Stimulated activated CD8-positive, alpha-beta memory T cell treated with anti-CD3 and anti-CD28 coated beads, Interleukin-15, amount 100 ng/mL, for 48 hours (primary cell): Measurements from ENCODE around the gene TIMM13.

Experiments used
- DNase-seq, 2 donors: peaks; one replicate each; pipeline ENCODE4 v3.0.0-alpha.2; 2020; ENCODE audit warnings: low read depth in 2 of 2

TIMM13 gene

GRCh38 chr19:2454962-2455850 is 27.8 kb upstream of the TIMM13 start:
- DNase-seq = no peak

- no peak for DNase-seq
These were observed 27.0 kb upstream of the TIMM13 start for GRCh38 chr19:2454199-2454961.

DNA sequence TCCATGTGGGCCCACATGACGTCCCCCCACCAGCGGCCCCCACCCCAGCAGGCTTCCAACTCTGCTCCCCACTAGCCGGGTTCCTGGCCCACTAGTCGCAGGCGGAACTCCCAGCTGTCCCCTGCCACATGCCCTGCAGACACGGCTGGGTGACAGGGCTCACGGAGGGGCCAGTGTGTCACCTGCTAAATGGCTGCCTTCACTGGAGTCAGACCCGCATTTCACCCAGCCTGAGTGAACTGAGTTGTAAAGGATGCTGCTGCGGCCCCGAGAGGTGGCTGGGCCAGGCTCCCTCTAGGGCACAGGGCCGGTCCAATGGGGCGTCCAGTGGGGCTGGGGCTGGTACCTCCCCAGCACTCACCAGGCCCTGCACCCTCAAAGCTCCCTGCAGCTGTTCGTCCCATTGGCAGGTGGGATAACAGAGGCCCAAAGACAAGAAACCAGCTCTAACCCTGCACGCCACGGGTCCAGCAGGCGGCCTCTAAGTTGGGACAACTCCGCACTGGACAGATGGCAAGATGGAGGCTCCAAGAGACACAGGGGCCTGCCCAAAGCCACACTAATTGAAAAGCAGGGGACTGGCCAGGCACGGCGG is 26.1 kb upstream of the TIMM13 start:
- no peak for DNase-seq

GRCh38 chr19:2451741-2452140 is 24.4 kb upstream of the TIMM13 start:
- no peak for DNase-seq

- no peak for DNase-seq
These were observed 23.8 kb upstream of the TIMM13 start for GRCh38 chr19:2451138-2451537.

- no peak for DNase-seq
These were observed 21.6 kb upstream of the TIMM13 start for GRCh38 chr19:2449019-2449418.

GRCh38 chr19:2446381-2446780 is 19.0 kb upstream of the TIMM13 start:
- no peak for DNase-seq

DNA sequence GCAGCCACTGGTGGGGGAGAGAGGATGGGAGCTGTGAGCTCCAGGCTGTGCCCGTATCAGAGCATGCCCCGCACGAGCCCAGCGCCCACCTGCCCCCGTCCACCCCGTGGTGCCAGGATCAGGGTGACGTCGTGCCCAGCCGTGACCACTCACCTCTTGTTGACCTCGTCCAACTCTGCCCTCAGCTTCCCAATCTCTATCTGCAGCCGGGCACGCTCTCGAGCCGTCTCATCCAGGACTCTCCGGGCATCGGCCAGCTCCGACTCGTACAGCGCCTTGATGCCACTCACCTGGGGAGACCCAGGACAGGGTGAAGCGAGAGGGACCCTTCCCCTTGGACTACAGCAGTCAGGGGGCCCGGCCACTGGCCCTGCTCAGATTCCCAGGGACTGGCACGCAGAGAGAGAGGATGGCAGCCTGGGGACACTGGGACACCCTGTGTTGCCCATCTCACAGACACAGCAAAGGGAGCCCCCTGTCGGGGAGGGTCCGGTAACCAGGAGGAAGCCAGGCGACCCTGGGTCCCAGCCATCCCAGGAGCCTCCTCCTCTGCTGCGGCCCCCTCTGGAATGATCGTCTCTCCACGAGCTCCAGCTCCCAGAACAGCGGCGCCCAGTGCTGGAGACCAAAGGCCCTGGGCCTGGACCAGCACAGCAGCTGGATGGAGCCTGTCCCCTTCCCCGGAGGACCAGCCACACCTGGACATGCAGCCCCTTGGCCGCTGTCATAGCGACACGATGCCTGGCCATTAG is 17.0 kb upstream of the TIMM13 start:
- DNase-seq = no peak

DNA sequence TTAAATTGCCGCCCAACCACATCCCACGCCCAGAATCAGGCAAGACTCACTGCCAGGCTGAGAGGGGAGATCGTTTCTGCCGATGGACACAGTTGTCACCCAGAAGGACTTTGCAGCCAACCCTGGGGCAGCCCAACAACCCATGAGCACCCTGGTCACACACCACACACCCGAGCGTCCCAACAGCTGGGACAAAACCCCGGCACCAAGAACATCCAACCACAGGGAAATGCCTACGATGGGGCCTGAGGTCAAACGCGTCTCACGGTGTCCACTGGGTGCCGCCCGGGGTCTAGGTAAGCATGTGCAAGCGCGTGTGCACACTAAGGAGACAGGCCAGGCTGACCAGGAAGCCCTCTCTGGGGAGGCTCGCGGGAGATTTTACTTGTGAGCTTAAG is 16.4 kb upstream of the TIMM13 start:
- no peak for DNase-seq

DNA sequence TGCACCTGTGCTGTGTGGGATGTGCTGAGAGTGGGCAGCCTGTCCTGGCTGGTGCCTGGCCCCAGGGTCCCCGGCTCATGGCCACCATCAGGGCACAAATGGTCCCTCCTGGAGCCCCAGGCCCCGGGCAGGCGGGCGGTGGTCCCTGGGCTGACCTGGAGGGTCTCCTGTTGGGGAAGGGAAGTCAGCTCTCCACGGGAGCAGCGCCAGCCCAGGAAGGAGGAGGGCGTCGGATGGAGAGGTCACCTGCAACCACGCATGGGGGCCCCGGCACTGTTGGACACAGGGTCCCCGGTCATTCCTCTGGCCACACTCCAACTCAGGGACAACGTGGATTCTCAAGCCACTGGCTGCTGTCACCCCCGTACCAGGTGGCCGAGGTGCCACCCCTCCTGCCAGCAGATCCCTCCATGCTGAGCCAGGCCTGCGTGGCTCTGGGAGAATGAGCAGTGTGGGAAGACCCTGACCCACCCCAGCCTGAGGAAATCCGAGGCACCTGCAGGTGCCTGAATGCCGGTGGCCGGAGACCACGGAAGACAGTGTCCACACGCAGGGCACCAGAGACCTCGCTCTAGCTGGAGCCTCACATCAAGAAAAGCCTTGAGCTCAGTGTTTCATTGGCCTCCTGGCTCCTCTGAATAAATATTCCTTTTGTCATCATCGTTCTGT is 15.9 kb upstream of the TIMM13 start:
- DNase-seq = no peak

GRCh38 chr19:2441096-2441752 is 13.8 kb upstream of the TIMM13 start:
- DNase-seq = no peak

DNA sequence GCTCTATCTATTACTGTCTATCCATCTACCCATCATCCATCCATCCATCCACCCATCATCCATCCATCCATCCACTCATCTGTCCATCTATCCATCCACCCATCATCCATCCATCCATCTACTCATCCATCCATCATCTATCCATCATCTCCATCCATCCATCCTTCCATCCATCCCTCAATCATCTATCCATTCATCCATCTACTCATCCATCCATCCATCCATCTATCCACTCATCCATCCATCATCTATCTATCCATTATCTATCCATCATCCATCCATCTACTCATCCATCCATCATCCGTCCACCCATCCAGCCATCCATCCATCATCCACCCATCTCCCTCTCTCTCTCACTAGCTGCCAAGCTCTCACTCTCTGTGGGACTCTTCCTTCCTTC is 13.1 kb upstream of the TIMM13 start:
- no peak for DNase-seq

- no peak for DNase-seq
These were observed 10.8 kb upstream of the TIMM13 start for GRCh38 chr19:2438178-2438577.

GRCh38 chr19:2436926-2437325 is 9.5 kb upstream of the TIMM13 start:
- DNase-seq = no peak

DNA sequence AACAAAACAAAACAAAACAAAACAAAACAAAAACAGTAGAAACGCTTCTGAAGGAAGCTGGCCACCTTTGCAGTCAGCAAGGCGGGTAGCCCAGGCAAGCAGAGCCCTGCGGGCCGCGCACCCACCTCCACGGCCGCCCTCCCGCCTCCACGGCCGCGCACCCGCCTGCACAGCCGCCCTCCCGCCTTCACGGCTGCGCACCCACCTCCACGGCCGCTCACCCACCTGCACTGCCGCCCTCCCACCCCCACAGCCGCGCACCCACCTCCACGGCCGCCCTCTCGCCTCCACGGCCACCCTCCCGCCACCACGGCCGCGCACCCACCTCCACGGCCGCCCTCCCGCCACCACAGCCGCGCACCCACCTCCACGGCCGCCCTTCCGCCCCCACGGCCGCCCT is 9.0 kb upstream of the TIMM13 start:
- no peak for DNase-seq

GRCh38 chr19:2434721-2435265 is 7.4 kb upstream of the TIMM13 start:
- DNase-seq = no peak

DNA sequence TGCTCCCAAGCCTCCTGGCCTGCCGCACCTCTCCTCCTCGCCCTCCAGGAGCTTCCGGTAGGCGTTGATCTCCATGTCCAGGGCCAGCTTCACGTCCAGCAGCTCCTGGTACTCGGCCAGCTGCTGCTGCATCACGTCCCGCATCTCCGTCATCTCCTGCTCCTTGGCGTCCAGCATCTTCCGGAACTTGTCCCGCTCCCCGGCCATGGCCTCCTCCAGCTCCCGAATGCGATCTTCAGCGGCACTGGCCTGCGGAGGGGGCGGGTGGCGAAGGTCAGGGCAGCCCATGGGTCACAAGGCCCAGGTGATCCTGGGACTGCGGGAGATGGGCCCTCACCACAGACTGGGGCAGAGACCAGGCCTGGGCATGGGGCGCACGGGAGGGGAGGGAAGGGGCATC is 6.9 kb upstream of the TIMM13 start:
- no peak for DNase-seq

DNA sequence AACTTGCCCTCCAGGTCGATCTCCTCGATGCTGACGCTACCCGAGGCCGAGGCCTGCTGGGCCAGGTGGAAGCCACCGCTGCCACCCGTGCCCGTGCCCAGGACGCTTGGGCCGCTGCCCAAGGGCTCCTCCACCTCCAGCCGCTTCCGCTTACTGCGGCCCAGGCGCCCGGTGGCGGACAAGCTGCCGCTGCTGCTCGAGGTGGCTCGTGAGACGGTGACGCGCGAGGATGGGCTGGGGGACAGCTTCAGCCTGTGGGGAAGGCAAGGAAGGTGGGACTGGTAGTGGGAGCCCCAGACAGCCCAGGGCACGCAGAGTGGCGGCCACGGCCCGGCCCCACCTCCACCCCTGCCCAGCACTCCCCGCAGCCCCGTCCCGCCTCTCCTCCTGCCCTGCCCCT is 6.5 kb upstream of the TIMM13 start:
- DNase-seq = no peak

DNA sequence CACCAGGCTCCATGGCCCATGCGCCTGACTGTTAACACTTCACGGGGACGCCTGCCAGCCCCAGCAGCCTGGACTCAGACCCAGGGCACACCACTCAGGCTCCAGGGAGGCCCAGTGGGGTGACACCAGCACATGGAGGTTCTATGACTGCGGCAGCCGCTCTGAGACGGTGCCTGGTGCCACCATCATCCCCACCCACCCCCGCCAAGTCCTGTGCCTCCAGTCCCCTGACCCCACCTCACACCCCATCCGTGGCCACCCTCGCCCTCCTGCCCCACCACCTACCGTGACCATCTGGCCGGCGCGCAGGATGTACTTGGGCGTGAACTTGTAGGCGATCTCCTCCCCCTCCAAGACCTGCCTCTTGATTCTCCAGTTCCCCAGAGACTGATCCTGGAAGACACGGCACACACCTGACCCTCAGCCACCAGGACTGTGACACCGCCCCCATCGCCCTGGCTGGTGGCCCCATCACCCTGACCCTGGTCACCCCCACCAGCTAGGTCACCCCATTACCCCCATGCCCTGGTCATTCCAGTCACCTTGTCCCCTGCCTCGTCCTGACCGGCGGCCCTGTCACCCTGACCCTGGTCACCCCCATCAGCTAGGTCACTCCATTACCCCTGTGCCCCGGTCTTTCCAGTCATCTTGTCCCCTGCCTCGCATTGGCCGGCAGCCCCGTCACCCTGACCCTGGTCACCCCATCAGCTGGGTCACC is 4.9 kb upstream of the TIMM13 start:
- no peak for DNase-seq
